Smooth muscle cell (in vitro differentiated cells): ENCODE measurements around the gene MACROD1. TPM values are rescaled to one million over a fixed set of nuclear protein-coding genes. Genes with fewer than 3 reads are reported as not detected.
A peak's percentile ranks its signal among the peaks of the same experiment; 100 is the strongest.

Experiments used
- DNase-seq: peaks from one replicate; lab custom pipeline; 2025; ENCODE audit not compliant: unreplicated experiment; lab: John Stamatoyannopoulos, UW
- H2AFZ ChIP-seq: fragments of 200-600 bp; sonication (generic); 2 replicates; pipeline ENCODE4 v1.6.0; 2016; ENCODE audit warnings: antibody characterized with exemption, low read depth, mild to moderate bottlenecking
- H3F3A ChIP-seq: fragments of 200-600 bp; sonication (generic); 2 replicates; pipeline ENCODE4 v1.6.0; 2017; ENCODE audit warnings: antibody characterized with exemption, low read depth
- H3K27ac ChIP-seq: fragments of 200-600 bp; sonication (generic); 2 replicates; pipeline ENCODE4 v1.5.1; 2016; ENCODE audit warnings: low read depth, mild to moderate bottlenecking
- H3K27me3 ChIP-seq: fragments of 200-600 bp; sonication (generic); 2 replicates; pipeline ENCODE4 v1.6.1; 2016; ENCODE audit warnings: low read depth, mild to moderate bottlenecking
- H3K36me3 ChIP-seq: fragments of 200-600 bp; sonication (generic); 2 replicates; pipeline ENCODE4 v1.5.1; 2016; ENCODE audit warnings: low read depth
- H3K4me1 ChIP-seq: fragments of 200-600 bp; sonication (generic); 2 replicates; pipeline ENCODE4 v1.5.1; 2016; ENCODE audit warnings: low read depth
- H3K4me2 ChIP-seq: fragments of 200-600 bp; sonication (generic); 2 replicates; pipeline ENCODE4 v1.6.0; 2016; ENCODE audit warnings: mild to moderate bottlenecking
- H3K4me3 ChIP-seq: fragments of 200-600 bp; sonication (generic); 2 replicates; pipeline ENCODE4 v1.5.1; 2016; ENCODE audit warnings: mild to moderate bottlenecking
- H3K79me2 ChIP-seq: fragments of 200-600 bp; sonication (generic); 2 replicates; pipeline ENCODE4 v1.6.0; 2016; ENCODE audit warnings: low read depth, mild to moderate bottlenecking
- H3K9ac ChIP-seq: fragments of 200-600 bp; sonication (generic); 2 replicates; pipeline ENCODE4 v1.6.0; 2016; ENCODE audit warnings: low read depth
- H3K9me3 ChIP-seq: fragments of 200-600 bp; sonication (generic); replicated peaks from 2 replicates; pipeline ENCODE4 v1.5.1; 2016; ENCODE audit warnings: low read depth
- H4K20me1 ChIP-seq: fragments of 200-600 bp; sonication (generic); 2 replicates; pipeline ENCODE4 v1.6.0; 2016; ENCODE audit warnings: low read depth
- WGBS: methylation state at CpG from one replicate; pipeline ENCODE4 v1.1.7; 2016; ENCODE audit warnings: low lambda C conversion rate; 5-methylcytosine and 5-hydroxymethylcytosine counted together
- polyA plus RNA-seq: library from polyadenylated mRNA; unstranded; fragments of >200 nt; fragmentation: Nextera tagmentation; extraction: Ambion mirVana; gene quantifications from 2 replicates; pipeline ENCODE4 v1.2.1, GENCODE V29; 2016
- total RNA-seq: library from RNA; depleted of rRNA; stranded (reverse); fragments of >200 nt; gene quantifications from 2 replicates; pipeline ENCODE4 v1.2.3, GENCODE V29; 2014
- TF ChIP-seq, protein P1 (sequence below): fragments of 200-600 bp; sonication (generic); IDR thresholded peaks from 2 replicates; pipeline ENCODE4 v1.5.1; 2017; ENCODE audit warnings: borderline replicate concordance, mild to moderate bottlenecking, antibody characterized with exemption; ENCODE audit not compliant: insufficient read depth, poor library complexity, severe bottlenecking

Gene MACROD1
- total and polyA plus RNA-seq, 2 experiments from 2014 or later: 9.2 to 32.6 TPM

DNA sequence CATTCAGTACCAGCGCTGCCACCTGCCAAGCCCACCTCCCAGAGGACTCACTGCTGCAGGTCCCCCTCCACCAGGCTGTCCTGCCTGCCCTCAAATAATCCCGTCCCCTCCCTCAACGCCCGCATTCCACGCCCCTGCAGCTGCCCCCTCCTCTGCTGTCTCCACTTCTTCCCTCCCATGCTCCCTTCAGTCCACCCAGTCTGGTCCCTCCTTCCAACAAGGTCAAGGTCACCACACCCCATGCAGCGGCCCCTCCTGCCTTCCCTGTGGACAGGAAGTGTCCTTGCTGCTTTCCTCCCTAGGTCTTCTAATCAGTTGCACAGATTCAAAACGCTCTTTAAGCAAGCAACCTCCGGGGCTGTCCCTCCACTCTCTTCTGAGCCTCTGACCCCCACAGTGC is 12.1 kb downstream of the MACROD1 start:
- Histone ChIP-seq H3F3A (no peaks in the 10 kb centered on the region), H4K20me1 (peaks cover 3% of the 10 kb centered on the region), H3K4me2 (no peak overlapping the region), H3K79me2 (no peaks in the 10 kb centered on the region), H2AFZ (no peak overlapping the region), H3K4me1 (no peaks in the 10 kb centered on the region), H3K9ac (no peak overlapping the region), H3K36me3 (no peaks in the 10 kb centered on the region), H3K27ac (no peak overlapping the region), H3K27me3 (no peaks in the 10 kb centered on the region), H3K9me3 (no peaks in the 10 kb centered on the region), H3K4me3 (no peak overlapping the region)
- no peak for DNase-seq
- TF ChIP-seq, protein P1, sequence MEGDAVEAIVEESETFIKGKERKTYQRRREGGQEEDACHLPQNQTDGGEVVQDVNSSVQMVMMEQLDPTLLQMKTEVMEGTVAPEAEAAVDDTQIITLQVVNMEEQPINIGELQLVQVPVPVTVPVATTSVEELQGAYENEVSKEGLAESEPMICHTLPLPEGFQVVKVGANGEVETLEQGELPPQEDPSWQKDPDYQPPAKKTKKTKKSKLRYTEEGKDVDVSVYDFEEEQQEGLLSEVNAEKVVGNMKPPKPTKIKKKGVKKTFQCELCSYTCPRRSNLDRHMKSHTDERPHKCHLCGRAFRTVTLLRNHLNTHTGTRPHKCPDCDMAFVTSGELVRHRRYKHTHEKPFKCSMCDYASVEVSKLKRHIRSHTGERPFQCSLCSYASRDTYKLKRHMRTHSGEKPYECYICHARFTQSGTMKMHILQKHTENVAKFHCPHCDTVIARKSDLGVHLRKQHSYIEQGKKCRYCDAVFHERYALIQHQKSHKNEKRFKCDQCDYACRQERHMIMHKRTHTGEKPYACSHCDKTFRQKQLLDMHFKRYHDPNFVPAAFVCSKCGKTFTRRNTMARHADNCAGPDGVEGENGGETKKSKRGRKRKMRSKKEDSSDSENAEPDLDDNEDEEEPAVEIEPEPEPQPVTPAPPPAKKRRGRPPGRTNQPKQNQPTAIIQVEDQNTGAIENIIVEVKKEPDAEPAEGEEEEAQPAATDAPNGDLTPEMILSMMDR: no peak
- 56% methylated on average over 3 of the region's 8 CpGs for WGBS

DNA sequence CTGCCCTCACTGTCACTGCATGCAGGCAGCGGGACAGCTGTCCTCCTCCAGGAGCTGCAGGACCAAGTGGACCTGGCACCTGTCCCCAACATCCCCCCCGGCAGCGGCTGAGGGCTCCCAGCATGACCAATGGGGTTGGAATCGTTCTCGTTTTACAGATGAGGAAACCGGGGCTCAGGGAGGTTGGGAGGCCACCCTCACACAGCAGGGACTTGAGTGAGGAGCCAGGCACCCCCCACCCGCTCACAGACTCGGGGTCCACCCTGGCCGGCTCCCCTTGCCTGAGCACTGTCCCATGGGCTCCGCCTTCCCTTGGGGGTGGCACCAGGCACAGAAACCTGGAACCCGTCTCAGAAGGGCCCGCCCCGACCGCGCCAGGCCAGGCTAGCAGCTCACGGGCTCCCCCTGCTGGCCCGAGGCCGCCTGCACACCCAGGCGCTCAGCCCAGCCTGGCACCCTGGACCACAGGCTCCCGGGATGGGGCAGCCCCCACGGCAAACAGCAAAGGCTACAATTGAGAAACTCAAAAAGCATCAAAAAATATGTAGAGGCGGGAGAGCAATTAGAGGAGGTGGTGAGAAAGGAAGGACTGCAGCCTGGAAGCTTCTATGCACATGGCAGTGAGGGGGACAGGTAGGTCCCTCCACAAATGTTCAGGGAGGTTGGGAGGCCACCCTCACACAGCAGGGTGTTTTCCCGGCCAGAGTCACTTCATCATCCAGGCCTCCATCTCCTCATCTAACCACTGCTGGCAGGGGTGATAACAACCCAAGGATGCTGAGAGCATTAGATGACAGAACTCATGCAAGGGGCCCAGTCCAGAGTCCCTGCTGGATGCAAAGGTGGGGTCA is 12.8 kb downstream of the MACROD1 start:
- Histone ChIP-seq H3K4me3 (no peak overlapping the region), H3F3A (no peaks in the 10 kb centered on the region), H3K9me3 (no peaks in the 10 kb centered on the region), H3K4me2 (no peak overlapping the region), H4K20me1 (peaks cover 3% of the 10 kb centered on the region), H3K4me1 (no peaks in the 10 kb centered on the region), H3K27me3 (no peaks in the 10 kb centered on the region), H3K36me3 (no peaks in the 10 kb centered on the region), H2AFZ (no peak overlapping the region), H3K79me2 (no peaks in the 10 kb centered on the region), H3K9ac (no peak overlapping the region), H3K27ac (no peak overlapping the region)
- DNase-seq: peak; percentile 34
- WGBS: 29% methylated on average over 23 of the region's 23 CpGs
- TF ChIP-seq, protein P1: peak; percentile 99

- peaks cover 3% of the 10 kb centered on the region for H4K20me1 ChIP-seq
- H2AFZ ChIP-seq: no peak overlapping the region
- H3K9ac ChIP-seq: no peak overlapping the region
- no peaks in the 10 kb centered on the region for H3K9me3 ChIP-seq
- H3K36me3 ChIP-seq: no peaks in the 10 kb centered on the region
- H3K27me3 ChIP-seq: no peaks in the 10 kb centered on the region
- 94% methylated on average over 8 of the region's 8 CpGs for WGBS
- TF ChIP-seq, protein P1: no peak
- H3K4me2 ChIP-seq: no peak overlapping the region
- no peak overlapping the region for H3K27ac ChIP-seq
- H3K79me2 ChIP-seq: no peaks in the 10 kb centered on the region
- H3K4me1 ChIP-seq: no peaks in the 10 kb centered on the region
- no peak for DNase-seq
- H3F3A ChIP-seq: no peaks in the 10 kb centered on the region
- H3K4me3 ChIP-seq: no peak overlapping the region
Observed at GRCh38 chr11:64151337-64151736, 14.6 kb downstream of the MACROD1 start.
